Transverse colon (tissue), 4 donors: ENCODE data around the gene PECR. TPM values are rescaled to one million over a fixed set of nuclear protein-coding genes. Genes with fewer than 3 reads are reported as not detected.

Source experiments
- DNase-seq: peaks from one replicate; pipeline ENCODE4 v3.0.0-alpha.2; 2019
- H3K27ac ChIP-seq, 4 donors: fragments of 200-600 bp; sonication (generic); 2 replicates each; pipeline ENCODE4 v1.5.1; 2016 to 2018; ENCODE audit warnings: inconsistent platforms in 4 of 4
- H3K27me3 ChIP-seq: fragments of 200-600 bp; sonication (generic); 2 replicates; pipeline ENCODE4 v1.5.1; 2017; ENCODE audit warnings: inconsistent platforms
- H3K36me3 ChIP-seq, 4 donors: fragments of 200-600 bp; sonication (generic); 2 replicates each; pipeline ENCODE4 v1.5.1; 2017 to 2019; ENCODE audit warnings: inconsistent platforms in 4 of 4
- H3K4me1 ChIP-seq, 4 donors: fragments of 200-600 bp; sonication (generic); 2 replicates each; pipeline ENCODE4 v1.5.1; 2017 to 2020; ENCODE audit warnings: inconsistent platforms in 4 of 4
- H3K4me3 ChIP-seq, 4 donors: fragments of 200-600 bp; sonication (generic); 1 replicate in 1 of 4; 2 replicates in 3 of 4; pipeline versions ENCODE4 v1.5.1 to v1.6.1; 2017 to 2019; ENCODE audit warnings: inconsistent platforms in 4 of 4
- H3K9me3 ChIP-seq, 2 donors: fragments of 200-600 bp; sonication (generic); 2 replicates each; pipeline ENCODE4 v1.5.1; 2017 to 2019; ENCODE audit warnings: inconsistent platforms in 2 of 2
- CTCF ChIP-seq, 5 experiments: fragments of 200-600 bp in 3 of 5; fragments of 450-650 bp in 2 of 5; sonication (generic) in 3 of 5; IDR thresholded peaks; 1 replicate in 2 of 5; 2 replicates in 3 of 5; pipeline ENCODE4 v1.5.1; 2016 to 2017; ENCODE audit warnings: antibody characterized with exemption in 5 of 5, inconsistent platforms in 3 of 5, mild to moderate bottlenecking in 2 of 5, moderate library complexity in 1 of 5
- EP300 ChIP-seq: sonication (generic); formaldehyde crosslinking; IDR thresholded peaks from one replicate; pipeline ENCODE4 v1.6.1; 2017; ENCODE audit warnings: antibody characterized with exemption, low read depth
- POLR2A ChIP-seq: fragments of 450-650 bp; IDR thresholded peaks from one replicate; pipeline ENCODE4 v1.6.1; 2016; ENCODE audit warnings: antibody characterized with exemption, mild to moderate bottlenecking, moderate library complexity
- POLR2AphosphoS5 ChIP-seq, 3 donors: sonication (generic); formaldehyde crosslinking; IDR thresholded peaks; one replicate each; pipeline ENCODE4 v1.6.1; 2016; ENCODE audit warnings: antibody characterized with exemption in 3 of 3
- WGBS, 2 donors: methylation state at CpG; one replicate each; pipeline ENCODE4 v1.1.5; 2018; ENCODE audit warnings: low coverage in 1 of 2; 5-methylcytosine and 5-hydroxymethylcytosine counted together
- in situ Hi-C, 4 donors: fragments of 200-750 bp; cut with MboI; loops; one replicate each; pipeline versions ENCODE4 v1.15.0 to v1.15.1; 2017; ENCODE audit warnings: low sequenced_read_pairs in 3 of 4, low pct_ligation_motif_present in 1 of 4, low pct_unique_long_range_greater_than_20kb in 1 of 4
- intact Hi-C: fragments of 100-400 bp; cut with DNase I; formaldehyde crosslinking; loops from one replicate; pipeline ENCODE4 v1.15.1; 2023; ENCODE audit warnings: low total_unique reads
- total RNA-seq, 4 donors: library from RNA; depleted of rRNA; stranded (reverse); fragments of >200 nt; gene quantifications; one replicate each; pipeline ENCODE4 v1.1.0, GENCODE V29; 2016

PECR gene
- total RNA-seq, 4 donors from 2014 or later, result 10.3 to 137 (median 25.8) TPM

GRCh38 chr2:216023055-216023648 lies 58.5 kb downstream of the PECR start:
- TF ChIP-seq POLR2A (no peak), POLR2AphosphoS5 (IDR thresholded peaks at IDR 0.05) (no peak), CTCF (IDR thresholded peaks at IDR 0.05) (peak; percentile 42 to 55 (median 45))
- H3K36me3 ChIP-seq, result no peaks in the 10 kb centered on the region
- 26% methylated on average over 3 of the region's 3 CpGs; no CpG with 5 or more reads in 1 of the 2 donors for WGBS, 2 donors
- peak; percentile 46 for DNase-seq
- intact Hi-C loops, result no loop called here
- no peaks in the 10 kb centered on the region for H3K27me3 ChIP-seq
- in situ Hi-C loops, result loop anchor here in 1 of 4 donors (10.0 kb wide), 1 partner anchor 68 kb away; no protein-coding TSS in a partner anchor
- H3K27ac ChIP-seq, result no peak overlapping the region
- H3K4me1 ChIP-seq, result no peaks in the 10 kb centered on the region
- no peaks in the 10 kb centered on the region for H3K9me3 ChIP-seq
- H3K4me3 ChIP-seq, result no peak overlapping the region

GRCh38 chr2:216021768-216022565 lies 59.6 kb downstream of the PECR start:
- DNase-seq, result no peak
- Histone ChIP-seq H3K4me3 (no peak overlapping the region), H3K36me3 (no peaks in the 10 kb centered on the region), H3K4me1 (no peaks in the 10 kb centered on the region), H3K27ac (no peak overlapping the region), H3K27me3 (no peaks in the 10 kb centered on the region), H3K9me3 (no peaks in the 10 kb centered on the region)
- 80 to 87% methylated on average over 7 of the region's 7 CpGs for WGBS, 2 donors
- intact Hi-C loops, result no loop called here
- in situ Hi-C loops, result loop anchor here in 1 of 4 donors (10.0 kb wide), 1 partner anchor 67 kb away; no protein-coding TSS in a partner anchor
- TF ChIP-seq POLR2A (no peak), CTCF (IDR thresholded peaks at IDR 0.05) (no peak), EP300 (no peak), POLR2AphosphoS5 (IDR thresholded peaks at IDR 0.05) (no peak)

- 91 to 100% methylated on average over 2 to 3 of the region's 3 CpGs for WGBS, 2 donors
- TF ChIP-seq EP300 (no peak), POLR2AphosphoS5 (IDR thresholded peaks at IDR 0.05) (no peak), POLR2A (no peak), CTCF (IDR thresholded peaks at IDR 0.05) (no peak)
- Histone ChIP-seq H3K27ac (no peak overlapping the region), H3K4me3 (no peak overlapping the region), H3K27me3 (no peaks in the 10 kb centered on the region), H3K9me3 (no peaks in the 10 kb centered on the region), H3K36me3 (no peaks in the 10 kb centered on the region), H3K4me1 (peaks cover 0 to 4% (median 2%) of the 10 kb centered on the region in 4 donors)
- in situ Hi-C loops (no loop called here), intact Hi-C loops (no loop called here)
- DNase-seq, result no peak
Measured at GRCh38 chr2:216018709-216019108, 62.9 kb downstream of the PECR start.

GRCh38 chr2:216017365-216017764 lies 64.2 kb downstream of the PECR start:
- no peak overlapping the region for H3K4me3 ChIP-seq
- no peaks in the 10 kb centered on the region for H3K36me3 ChIP-seq
- peak; percentile 33 for DNase-seq
- H3K4me1 ChIP-seq, result peaks cover 0 to 8% (median 7%) of the 10 kb centered on the region in 4 donors
- H3K9me3 ChIP-seq, result no peaks in the 10 kb centered on the region
- H3K27me3 ChIP-seq, result no peaks in the 10 kb centered on the region
- H3K27ac ChIP-seq, result no peak overlapping the region
- TF ChIP-seq POLR2AphosphoS5 (IDR thresholded peaks at IDR 0.05) (no peak), POLR2A (no peak), EP300 (no peak), CTCF (IDR thresholded peaks at IDR 0.05) (no peak)
- 67 to 74% methylated on average over 1 to 4 of the region's 4 CpGs for WGBS, 2 donors
- intact Hi-C loops (no loop called here), in situ Hi-C loops (no loop called here)
